HepG2 (cell line): ENCODE results near the gene NVL. TPM values are rescaled to one million over a fixed set of nuclear protein-coding genes. Genes with fewer than 3 reads are reported as not detected.
A peak's percentile ranks its signal among the peaks of the same experiment; 100 is the strongest.

Source experiments
- ATAC-seq: fragments of 200-7000 bp; cut with Tn5 transposase; 3 replicates; pipeline ENCODE4 v1.9.1; 2020; ENCODE audit warnings: mild to moderate bottlenecking, moderate library complexity
- BruUV-seq: library from RNA; stranded (reverse); fragments of 400-500 nt; replicated peaks from 2 replicates; lab custom pipeline; 2021; lab: Mats Ljungman, UMichigan
- CTCF ChIA-PET: fragments of 300-600 bp; formaldehyde crosslinking; extraction: SDS; loops from one replicate; lab custom pipeline; 2021; ENCODE audit warnings: low total read pairs, inconsistent platforms, low intra/inter-chr PET ratio; lab: Yijun Ruan, JAX
- POLR2A ChIA-PET: fragments of 350-600 bp; sonication (Branson Sonifier 250); formaldehyde crosslinking; loops from one replicate; lab custom pipeline; 2020; ENCODE audit warnings: antibody characterized with exemption, inconsistent platforms; lab: Yijun Ruan, JAX
- DNase-seq: peaks from one replicate; pipeline ENCODE4 v3.0.0-alpha.2; 2015; ENCODE audit warnings: low spot score
- FAIRE-seq: peaks from 3 replicates; lab custom pipeline; 2011; peaks lifted over from hg19 to GRCh38; lab: Jason Lieb, UNC
- H2AFZ ChIP-seq: one replicate; pipeline ENCODE4 v1.6.1; 2011; ENCODE audit warnings: low read length, inconsistent platforms
- H3K27ac ChIP-seq: fragments of 300-600 bp; 3 replicates; pipeline ENCODE4 v1.8.0; 2011; ENCODE audit warnings: mixed run types, mild to moderate bottlenecking, mixed read lengths, low read length, inconsistent platforms; ENCODE audit not compliant: insufficient read depth; ENCODE audit errors: extremely low read length
- H3K27me3 ChIP-seq, 2 experiments: fragments of 200-600 bp in 1 of 2; 2 replicates in 1 of 2; 3 replicates in 1 of 2; pipeline versions ENCODE4 v1.6.0 to v1.8.0; 2011; ENCODE audit warnings: low read length in 2 of 2, mild to moderate bottlenecking in 2 of 2, moderate library complexity in 2 of 2, inconsistent platforms in 1 of 2; ENCODE audit not compliant: insufficient read depth in 2 of 2, control insufficient read depth in 1 of 2
- H3K36me3 ChIP-seq, 2 experiments: fragments of 200-600 bp in 1 of 2; replicated peaks in 1 of 2; 2 replicates in 1 of 2; 3 replicates in 1 of 2; pipeline versions ENCODE4 v1.5.1 to v1.8.0; 2011; ENCODE audit warnings: low read length in 2 of 2, inconsistent platforms in 1 of 2; ENCODE audit not compliant: insufficient read depth in 2 of 2, control insufficient read depth in 1 of 2
- H3K4me1 ChIP-seq: 2 replicates; pipeline ENCODE4 v1.5.1; 2012; ENCODE audit warnings: low read length, inconsistent platforms; ENCODE audit not compliant: insufficient read depth
- H3K4me2 ChIP-seq: 2 replicates; pipeline ENCODE4 v1.6.0; 2011; ENCODE audit warnings: low read depth, low read length, inconsistent platforms
- H3K4me3 ChIP-seq, 3 experiments: fragments of 200-600 bp in 1 of 3; sonication (generic), shearing (Covaris generic) in 1 of 3; replicated peaks in 1 of 3; 2 replicates each; pipeline ENCODE4 v1.5.1; 2011 to 2016; ENCODE audit warnings: low read length in 3 of 3, inconsistent platforms in 2 of 3, low read depth in 2 of 3, mild to moderate bottlenecking in 2 of 3, control low read depth in 1 of 3, mixed read lengths in 1 of 3; ENCODE audit not compliant: insufficient read depth in 1 of 3
- H3K79me2 ChIP-seq: one replicate; pipeline ENCODE4 v1.6.1; 2011; ENCODE audit warnings: low read length, inconsistent platforms; ENCODE audit not compliant: insufficient read depth
- H3K9ac ChIP-seq: 2 replicates; pipeline ENCODE4 v1.6.0; 2011; ENCODE audit warnings: mild to moderate bottlenecking, low read depth, low read length, inconsistent platforms; ENCODE audit not compliant: insufficient read depth
- H3K9me3 ChIP-seq: 2 replicates; pipeline ENCODE4 v1.5.1; 2012; ENCODE audit warnings: mild to moderate bottlenecking, low read length
- H4K20me1 ChIP-seq: 2 replicates; pipeline ENCODE4 v1.6.0; 2011; ENCODE audit warnings: inconsistent platforms, mild to moderate bottlenecking, low read length, moderate library complexity; ENCODE audit not compliant: insufficient read depth
- CEBPB ChIP-seq: IDR thresholded peaks from 2 replicates; pipeline ENCODE4 v1.6.1; 2011; ENCODE audit warnings: low read depth, low read length, improper control_type of control experiment, borderline replicate concordance
- NFE2L1 ChIP-seq: sonication (generic); formaldehyde crosslinking; IDR thresholded peaks from 2 replicates; pipeline ENCODE4 v1.4.0; 2020; ENCODE audit warnings: missing genetic modification reagents, mild to moderate bottlenecking, borderline replicate concordance
- PHF20 ChIP-seq: sonication (generic); formaldehyde crosslinking; IDR thresholded peaks from 2 replicates; pipeline ENCODE4 v1.5.0; 2020; ENCODE audit warnings: mild to moderate bottlenecking, missing genetic modification reagents
- PPARG ChIP-seq: conservative IDR thresholded peaks from 2 replicates; pipeline ENCODE4 v1.6.1; 2016; ENCODE audit warnings: missing biosample characterization, missing genetic modification reagents
- ZBTB38 ChIP-seq: sonication (generic); formaldehyde crosslinking; IDR thresholded peaks from 2 replicates; pipeline ENCODE4 v1.5.1; 2020; ENCODE audit warnings: mild to moderate bottlenecking, missing genetic modification reagents
- ZEB1 ChIP-seq: IDR thresholded peaks from 2 replicates; pipeline ENCODE4 v1.6.1; 2012; ENCODE audit warnings: mild to moderate bottlenecking, low read depth, inconsistent platforms; ENCODE audit not compliant: insufficient replicate concordance
- ZNF20 ChIP-seq: sonication (generic); formaldehyde crosslinking; IDR thresholded peaks from 2 replicates; pipeline ENCODE4 v1.4.0; 2020; ENCODE audit warnings: mild to moderate bottlenecking, moderate library complexity, missing genetic modification reagents
- ZNF235 ChIP-seq: sonication (generic); formaldehyde crosslinking; IDR thresholded peaks from 2 replicates; pipeline ENCODE4 v1.8.1; 2023; ENCODE audit warnings: mild to moderate bottlenecking, missing genetic modification reagents, borderline replicate concordance
- ZNF251 ChIP-seq: sonication (generic); formaldehyde crosslinking; IDR thresholded peaks from 2 replicates; pipeline ENCODE4 v1.9.0; 2021; ENCODE audit warnings: mild to moderate bottlenecking, missing genetic modification reagents
- ZNF317 ChIP-seq: sonication (generic); formaldehyde crosslinking; IDR thresholded peaks from 2 replicates; pipeline ENCODE4 v1.5.0; 2020; ENCODE audit warnings: mild to moderate bottlenecking, missing genetic modification reagents
- WGBS: methylation state at CpG from one replicate; pipeline ENCODE4 v1.1.6; 2017; ENCODE audit warnings: low lambda C conversion rate; 5-methylcytosine and 5-hydroxymethylcytosine counted together
- in situ Hi-C: cut with HindIII; loops from 2 replicates; pipeline ENCODE4 v1.10.0; 2017; ENCODE audit warnings: low pct_unique_long_range_greater_than_20kb; ENCODE audit not compliant: extremely low pct_ligation_motif_present
- intact Hi-C: fragments of 100-400 bp; cut with micrococcal nuclease; formaldehyde crosslinking; loops from one replicate; pipeline ENCODE4 v1.10.0; 2022; ENCODE audit not compliant: unreplicated experiment
- polyA plus RNA-seq, 8 experiments: library from polyadenylated mRNA; depleted of rRNA in 3 of 8; stranded (reverse) in 7 of 8; unstranded in 1 of 8; fragments of >200 nt; fragmentation: Illumina TruSeq in 4 of 8; extraction: Trizol in 4 of 8; gene quantifications; 2 replicates each; pipeline versions ENCODE4 v1.2.1 to v1.2.3, GENCODE V29; 2011 to 2016; ENCODE audit warnings: low read depth in 4 of 8, missing spikeins in 1 of 8, mixed read lengths in 1 of 8; ENCODE audit not compliant: insufficient read depth in 1 of 8
- total RNA-seq, 5 experiments: library from RNA; depleted of rRNA; stranded (reverse); fragments of >200 nt; fragmentation: Illumina TruSeq; extraction: Trizol; gene quantifications; 2 replicates each; pipeline ENCODE4 v1.2.3, GENCODE V29; 2016; ENCODE audit warnings: low read depth in 1 of 5
- TF ChIP-seq, protein P1 (sequence below): sonication (generic); formaldehyde crosslinking; IDR thresholded peaks from 2 replicates; pipeline ENCODE4 v1.5.0; 2020; ENCODE audit warnings: missing genetic modification reagents
- TF ChIP-seq, protein P2 (sequence below): IDR thresholded peaks from 2 replicates; pipeline ENCODE4 v1.6.1; 2016; ENCODE audit warnings: mild to moderate bottlenecking, missing biosample characterization, missing genetic modification reagents

NVL gene
- total and polyA plus RNA-seq, 2 of the 13 experiments (the other 11 are each of a cell fraction or from before 2014, with no cell fraction given), result 8.3 to 21.0 TPM

DNA sequence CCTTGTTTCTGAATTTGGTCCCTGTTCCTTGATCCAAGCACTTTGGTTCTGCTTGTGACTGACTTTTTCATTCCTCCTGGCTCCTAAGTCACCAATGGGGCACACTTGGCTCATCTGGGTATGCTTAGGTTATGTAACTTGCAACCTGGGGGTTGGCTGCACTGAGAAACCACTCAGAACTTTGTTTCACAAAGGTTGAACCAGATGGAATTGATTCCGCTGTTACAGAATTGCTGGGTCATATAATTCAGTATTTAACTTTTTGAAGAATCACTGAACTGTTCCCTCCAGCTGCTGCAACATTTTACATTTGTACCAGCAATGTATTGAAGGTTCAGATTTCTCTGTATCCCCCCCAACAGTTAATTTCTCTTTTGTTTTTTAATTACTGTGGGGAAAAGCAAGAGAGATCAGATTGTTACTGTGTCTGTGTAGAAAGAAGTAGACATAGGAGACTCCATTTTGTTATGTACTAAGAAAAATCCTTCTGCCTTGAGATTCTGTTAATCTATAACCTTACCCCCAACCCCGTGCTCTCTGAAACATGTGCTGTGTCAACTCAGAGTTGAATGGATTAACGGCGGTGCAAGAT is 9.6 kb upstream of the NVL start:
- H3K79me2 ChIP-seq, result no peaks in the 10 kb centered on the region
- peaks cover 18% of the 10 kb centered on the region for H3K9me3 ChIP-seq
- WGBS, result 26% methylated on average over 4 of the region's 4 CpGs
- ATAC-seq (no peak), FAIRE-seq (no peak), DNase-seq (no peak)
- H3K27ac ChIP-seq, result no peak overlapping the region
- ChIA-PET CTCF (no interaction called here), POLR2A (interaction anchor here (0.6 to 1.4 kb wide), 2 partner anchors 9 to 118 kb away, joined by 4 to 9 read pairs; partner anchors contain the start of gene NVL)
- intact Hi-C loops, result loop anchor here (10.0 kb wide), 1 partner anchor 495 kb away; the partner anchor contains the start of gene TP53BP2
- no peak overlapping the region for H3K9ac ChIP-seq
- TF ChIP-seq, protein P1, sequence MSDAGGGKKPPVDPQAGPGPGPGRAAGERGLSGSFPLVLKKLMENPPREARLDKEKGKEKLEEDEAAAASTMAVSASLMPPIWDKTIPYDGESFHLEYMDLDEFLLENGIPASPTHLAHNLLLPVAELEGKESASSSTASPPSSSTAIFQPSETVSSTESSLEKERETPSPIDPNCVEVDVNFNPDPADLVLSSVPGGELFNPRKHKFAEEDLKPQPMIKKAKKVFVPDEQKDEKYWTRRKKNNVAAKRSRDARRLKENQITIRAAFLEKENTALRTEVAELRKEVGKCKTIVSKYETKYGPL (CRISPR knock-in tag), result peak; percentile 55; the same call in 1 of the 2 replicates
- no peak for TF ChIP-seq ZNF235 (CRISPR knock-in tag)
- TF ChIP-seq, all 625 proteins: peak for 1
- Histone ChIP-seq H3K4me3 (peak overlapping the region in 2 of 3 experiments; percentile 12 to 37; a peak in 2 of 6 replicates), H4K20me1 (no peaks in the 10 kb centered on the region), H3K4me1 (peaks cover 16% of the 10 kb centered on the region), H3K4me2 (peak overlapping the region; percentile 57), H3K36me3 (no peaks in the 10 kb centered on the region), H2AFZ (peak overlapping the region; percentile 57), H3K27me3 (no peaks in the 10 kb centered on the region)
- BruUV-seq, result no TSS peak
- in situ Hi-C loops, result no loop called here

DNA sequence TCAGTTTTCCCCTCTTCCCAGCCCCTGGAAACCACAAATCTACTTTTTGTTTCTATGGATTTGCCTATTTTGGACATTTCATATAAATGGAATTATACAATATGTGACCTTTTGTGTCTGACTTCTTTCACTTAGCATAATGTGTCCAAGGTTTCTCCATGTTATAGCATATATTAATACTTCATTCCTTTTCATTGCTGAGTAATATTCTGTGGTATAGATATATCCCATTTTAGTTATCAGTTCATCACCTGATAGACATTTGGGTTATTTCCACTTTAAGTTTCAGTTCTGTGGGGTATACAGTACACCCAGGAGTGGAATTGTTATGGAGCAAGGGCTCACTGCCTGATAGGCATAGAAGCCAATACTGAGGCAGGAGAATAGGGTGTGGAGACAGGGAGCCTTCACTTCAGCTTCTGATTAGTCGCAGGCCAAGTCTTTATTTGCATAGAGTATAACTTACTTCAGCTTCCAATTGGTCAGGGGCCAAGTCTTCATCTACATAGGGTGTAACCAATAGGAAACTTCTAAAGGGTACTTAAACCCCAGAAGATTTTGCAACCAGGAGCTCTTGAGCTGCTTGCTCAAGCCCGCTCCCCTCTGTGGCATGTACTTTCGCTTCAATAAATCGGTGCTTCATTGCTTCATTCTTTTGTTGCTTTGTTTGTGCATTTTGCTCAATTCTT is 8.3 kb upstream of the NVL start:
- CTCF ChIA-PET, result no interaction called here
- FAIRE-seq, result no peak
- Histone ChIP-seq H3K27me3 (no peaks in the 10 kb centered on the region), H3K9ac (no peak overlapping the region), H4K20me1 (no peaks in the 10 kb centered on the region), H2AFZ (no peak overlapping the region), H3K36me3 (no peaks in the 10 kb centered on the region), H3K4me3 (0 out of 6 replicates have a peak overlapping the region, but pooled peaks of 1 of the 3 experiments have one; percentile 0), H3K4me1 (peaks cover 16% of the 10 kb centered on the region), H3K27ac (no peak overlapping the region), H3K4me2 (peak overlapping the region; percentile 57), H3K9me3 (peaks cover 5% of the 10 kb centered on the region), H3K79me2 (no peaks in the 10 kb centered on the region)
- POLR2A ChIA-PET, result interaction anchor here (1.4 kb wide), 1 partner anchor 8 kb away, joined by 9 read pairs; the partner anchor contains the start of gene NVL
- BruUV-seq, result no TSS peak
- ATAC-seq, result peak; percentile 77
- 0 out of 2 replicates have a peak, but pooled peaks have one; percentile 37 for TF ChIP-seq CEBPB
- TF ChIP-seq ZNF317 (CRISPR knock-in tag), result no peak
- TF ChIP-seq PHF20, result no peak
- no peak for TF ChIP-seq PPARG
- no peak for TF ChIP-seq ZNF251 (CRISPR knock-in tag)
- TF ChIP-seq, protein P2, sequence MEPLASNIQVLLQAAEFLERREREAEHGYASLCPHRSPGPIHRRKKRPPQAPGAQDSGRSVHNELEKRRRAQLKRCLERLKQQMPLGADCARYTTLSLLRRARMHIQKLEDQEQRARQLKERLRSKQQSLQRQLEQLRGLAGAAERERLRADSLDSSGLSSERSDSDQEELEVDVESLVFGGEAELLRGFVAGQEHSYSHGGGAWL, result no peak
- TF ChIP-seq NFE2L1, result no peak
- no peak for TF ChIP-seq ZEB1
- no peak for TF ChIP-seq ZBTB38
- TF ChIP-seq ZNF20, result peak; percentile 99
- peak; percentile 53 for DNase-seq
- in situ Hi-C loops, result no loop called here
- WGBS, result 13% methylated on average over 4 of the region's 4 CpGs
- intact Hi-C loops, result loop anchor here (10.0 kb wide), 1 partner anchor 493 kb away; the partner anchor contains the start of gene TP53BP2
